CD4-positive, alpha-beta memory T cell (primary cell): ENCODE data around the gene B3GNT8. TPM values are rescaled to one million over a fixed set of nuclear protein-coding genes. Genes with fewer than 3 reads are reported as not detected.

Experiments used
- CTCF ChIA-PET: fragments of 350-600 bp; sonication (Branson Sonifier 250); formaldehyde crosslinking; loops from one replicate; lab custom pipeline; 2021; ENCODE audit warnings: inconsistent platforms; ENCODE audit not compliant: partially characterized antibody; lab: Charles Lee
- POLR2A ChIA-PET: fragments of 350-600 bp; sonication (Branson Sonifier 250); formaldehyde crosslinking; loops from one replicate; lab custom pipeline; 2021; ENCODE audit not compliant: partially characterized antibody; lab: Charles Lee
- DNase-seq, 5 donors: peaks; one replicate each; pipeline versions ENCODE4 v3.0.0 to v3.0.0-alpha.2; 2020 to 2022; ENCODE audit warnings: mixed read lengths in 1 of 5
- H3K27ac ChIP-seq: one replicate; pipeline ENCODE4 v1.7.0; 2013; ENCODE audit warnings: low read depth, low read length
- H3K27me3 ChIP-seq: 2 replicates; pipeline ENCODE4 v1.7.0; 2013; ENCODE audit warnings: mild to moderate bottlenecking, low read length, moderate library complexity; ENCODE audit not compliant: insufficient read depth
- H3K36me3 ChIP-seq: 2 replicates; pipeline ENCODE4 v1.7.0; 2013; ENCODE audit warnings: mild to moderate bottlenecking, low read length, moderate library complexity; ENCODE audit not compliant: insufficient read depth
- H3K4me1 ChIP-seq: 2 replicates; pipeline ENCODE4 v1.7.0; 2013; ENCODE audit warnings: mild to moderate bottlenecking, low read length, moderate library complexity; ENCODE audit not compliant: insufficient read depth
- H3K4me3 ChIP-seq, 2 donors: one replicate each; pipeline ENCODE4 v1.7.0; 2013; ENCODE audit warnings: low read length in 2 of 2, mild to moderate bottlenecking in 1 of 2
- H3K9me3 ChIP-seq, 2 donors: one replicate each; pipeline ENCODE4 v1.7.0; 2013; ENCODE audit warnings: low read length in 2 of 2, control low read depth in 1 of 2; ENCODE audit not compliant: control insufficient read depth in 1 of 2
- H3K27ac Mint-ChIP-seq, 7 donors: one replicate each; pipeline ENCODE4 v1.8.0; 2020 to 2021; ENCODE audit warnings: mixed read lengths in 7 of 7, mild to moderate bottlenecking in 6 of 7, inconsistent platforms in 3 of 7, moderate library complexity in 3 of 7
- H3K27me3 Mint-ChIP-seq, 2 donors: one replicate each; pipeline ENCODE4 v1.8.0; 2020 to 2021; ENCODE audit warnings: mixed read lengths in 2 of 2
- H3K36me3 Mint-ChIP-seq, 2 donors: one replicate each; pipeline ENCODE4 v1.8.0; 2020 to 2021; ENCODE audit warnings: mixed read lengths in 2 of 2, inconsistent platforms in 1 of 2, mild to moderate bottlenecking in 1 of 2
- H3K4me1 Mint-ChIP-seq, 4 donors: one replicate each; pipeline ENCODE4 v1.8.0; 2020 to 2021; ENCODE audit warnings: mixed read lengths in 4 of 4, mild to moderate bottlenecking in 1 of 4
- H3K4me3 Mint-ChIP-seq, 8 donors: one replicate each; pipeline ENCODE4 v1.8.0; 2020 to 2021; ENCODE audit warnings: mixed read lengths in 8 of 8, mild to moderate bottlenecking in 7 of 8, moderate library complexity in 6 of 8, inconsistent platforms in 3 of 8
- H3K9me3 Mint-ChIP-seq, 8 donors: one replicate each; pipeline ENCODE4 v1.8.0; 2020 to 2021; ENCODE audit warnings: mixed read lengths in 8 of 8, mild to moderate bottlenecking in 5 of 8, inconsistent platforms in 3 of 8, moderate library complexity in 1 of 8
- intact Hi-C: fragments of 100-400 bp; cut with micrococcal nuclease; formaldehyde crosslinking; loops from one replicate; pipeline ENCODE4 v1.15.1; 2023
- polyA plus RNA-seq, 2 donors: library from polyadenylated mRNA; unstranded; fragments of 300-500 nt; fragmentation: Illumina TruSeq; gene quantifications; one replicate each; pipeline ENCODE4 v1.2.3, GENCODE V29; 2021
- total RNA-seq, 2 experiments: library from RNA; stranded (reverse); gene quantifications; one replicate each; pipeline ENCODE4 v1.2.3, GENCODE V29; 2021

The B3GNT8 gene
- total and polyA plus RNA-seq, 4 experiments from 2014 or later: 0.64 to 7.1 (median 3.0) TPM

- CTCF ChIA-PET: no interaction called here
- Mint-ChIP-seq H3K27me3 (no peaks in the 10 kb centered on the region), H3K9me3 (no peaks in the 10 kb centered on the region), H3K27ac (peak overlapping the region in 2 of 7 donors; percentile 22 to 63), H3K4me1 (peaks cover 0 to 2% (median under 1%) of the 10 kb centered on the region in 4 donors), H3K4me3 (no peak overlapping the region), H3K36me3 (peaks cover 30 to 61% of the 10 kb centered on the region in 2 donors)
- DNase-seq: no peak
- H3K27ac ChIP-seq: no peak overlapping the region
- peaks cover 76% of the 10 kb centered on the region for H3K36me3 ChIP-seq
- H3K4me3 ChIP-seq: no peak overlapping the region
- intact Hi-C loops: no loop called here
- no peaks in the 10 kb centered on the region for H3K9me3 ChIP-seq
- no peaks in the 10 kb centered on the region for H3K27me3 ChIP-seq
- no peaks in the 10 kb centered on the region for H3K4me1 ChIP-seq
- POLR2A ChIA-PET: interaction anchor here (0.6 kb wide), 1 partner anchor 77 kb away, joined by 3 read pairs; no protein-coding TSS in a partner anchor
Measured at GRCh38 chr19:41416194-41416674, 10.9 kb downstream of the B3GNT8 start.

- Histone ChIP-seq H3K36me3 (peaks cover 73% of the 10 kb centered on the region), H3K9me3 (no peaks in the 10 kb centered on the region), H3K27ac (no peak overlapping the region), H3K27me3 (no peaks in the 10 kb centered on the region), H3K4me3 (no peak overlapping the region), H3K4me1 (peaks cover under 1% of the 10 kb centered on the region)
- Mint-ChIP-seq H3K27me3 (no peaks in the 10 kb centered on the region), H3K4me1 (peaks cover under 1 to 2% (median under 1%) of the 10 kb centered on the region in 4 donors), H3K36me3 (peaks cover 34 to 56% of the 10 kb centered on the region in 2 donors), H3K27ac (no peak overlapping the region), H3K4me3 (no peak overlapping the region), H3K9me3 (no peaks in the 10 kb centered on the region)
- POLR2A ChIA-PET: no interaction called here
- intact Hi-C loops: no loop called here
- DNase-seq: no peak
- CTCF ChIA-PET: no interaction called here
Measured at GRCh38 chr19:41415154-41415571, 12.0 kb downstream of the B3GNT8 start.

GRCh38 chr19:41414461-41414860 lies 12.7 kb downstream of the B3GNT8 start:
- Mint-ChIP-seq H3K9me3 (no peaks in the 10 kb centered on the region), H3K27me3 (no peaks in the 10 kb centered on the region), H3K4me1 (peaks cover 5 to 8% (median 6%) of the 10 kb centered on the region in 4 donors), H3K27ac (no peak overlapping the region), H3K36me3 (peaks cover 29 to 55% of the 10 kb centered on the region in 2 donors), H3K4me3 (no peak overlapping the region)
- H3K27me3 ChIP-seq: no peaks in the 10 kb centered on the region
- no peak overlapping the region for H3K27ac ChIP-seq
- no peak for DNase-seq
- POLR2A ChIA-PET: no interaction called here
- H3K4me1 ChIP-seq: peaks cover 4% of the 10 kb centered on the region
- peaks cover 69% of the 10 kb centered on the region for H3K36me3 ChIP-seq
- no peak overlapping the region for H3K4me3 ChIP-seq
- intact Hi-C loops: no loop called here
- CTCF ChIA-PET: no interaction called here
- H3K9me3 ChIP-seq: no peaks in the 10 kb centered on the region

GRCh38 chr19:41413947-41414346 lies 13.2 kb downstream of the B3GNT8 start:
- ChIA-PET CTCF (no interaction called here), POLR2A (no interaction called here)
- Mint-ChIP-seq H3K4me3 (no peak overlapping the region), H3K4me1 (peaks cover 6 to 13% (median 10%) of the 10 kb centered on the region in 4 donors), H3K36me3 (peaks cover 26 to 54% of the 10 kb centered on the region in 2 donors), H3K27ac (no peak overlapping the region), H3K27me3 (no peaks in the 10 kb centered on the region), H3K9me3 (no peaks in the 10 kb centered on the region)
- Histone ChIP-seq H3K9me3 (no peaks in the 10 kb centered on the region), H3K4me3 (no peak overlapping the region), H3K36me3 (peaks cover 65% of the 10 kb centered on the region), H3K4me1 (peaks cover 4% of the 10 kb centered on the region), H3K27ac (no peak overlapping the region), H3K27me3 (no peaks in the 10 kb centered on the region)
- intact Hi-C loops: no loop called here
- DNase-seq: no peak

GRCh38 chr19:41412953-41413352 lies 14.2 kb downstream of the B3GNT8 start:
- ChIA-PET POLR2A (interaction anchor here (1.4 kb wide), 1 partner anchor 135 kb away, joined by 3 read pairs; no protein-coding TSS in a partner anchor), CTCF (no interaction called here)
- H3K4me3 Mint-ChIP-seq: no peak overlapping the region
- H3K9me3 Mint-ChIP-seq: no peaks in the 10 kb centered on the region
- H3K4me1 Mint-ChIP-seq: peaks cover 6 to 14% (median 10%) of the 10 kb centered on the region in 4 donors
- H3K9me3 ChIP-seq: no peaks in the 10 kb centered on the region
- no peak overlapping the region for H3K27ac ChIP-seq
- intact Hi-C loops: no loop called here
- no peak for DNase-seq
- H3K36me3 ChIP-seq: peaks cover 56% of the 10 kb centered on the region
- peak overlapping the region in 1 of 7 donors; percentile 14 for H3K27ac Mint-ChIP-seq
- no peaks in the 10 kb centered on the region for H3K27me3 Mint-ChIP-seq
- no peak overlapping the region for H3K4me3 ChIP-seq
- H3K4me1 ChIP-seq: peaks cover 4% of the 10 kb centered on the region
- peaks cover 21 to 45% of the 10 kb centered on the region in 2 donors for H3K36me3 Mint-ChIP-seq
- no peaks in the 10 kb centered on the region for H3K27me3 ChIP-seq

GRCh38 chr19:41411968-41412265 lies 15.3 kb downstream of the B3GNT8 start:
- intact Hi-C loops: no loop called here
- Mint-ChIP-seq H3K9me3 (no peaks in the 10 kb centered on the region), H3K36me3 (peaks cover 17 to 42% of the 10 kb centered on the region in 2 donors), H3K4me1 (peaks cover 7 to 20% (median 13%) of the 10 kb centered on the region in 4 donors), H3K4me3 (no peak overlapping the region), H3K27ac (peak overlapping the region in 1 of 7 donors; percentile 84), H3K27me3 (no peaks in the 10 kb centered on the region)
- Histone ChIP-seq H3K27ac (no peak overlapping the region), H3K4me3 (no peak overlapping the region), H3K36me3 (peaks cover 49% of the 10 kb centered on the region), H3K4me1 (peaks cover 4% of the 10 kb centered on the region), H3K27me3 (no peaks in the 10 kb centered on the region), H3K9me3 (no peaks in the 10 kb centered on the region)
- DNase-seq: no peak
- POLR2A ChIA-PET: interaction anchor here (1.4 kb wide), 1 partner anchor 136 kb away, joined by 3 read pairs; no protein-coding TSS in a partner anchor
- CTCF ChIA-PET: no interaction called here

- no peaks in the 10 kb centered on the region for H3K9me3 Mint-ChIP-seq
- Histone ChIP-seq H3K4me1 (peaks cover 4% of the 10 kb centered on the region), H3K36me3 (peaks cover 43% of the 10 kb centered on the region), H3K9me3 (no peaks in the 10 kb centered on the region), H3K27me3 (no peaks in the 10 kb centered on the region), H3K4me3 (no peak overlapping the region), H3K27ac (no peak overlapping the region)
- ChIA-PET CTCF (no interaction called here), POLR2A (interaction anchor here (1.4 kb wide), 1 partner anchor 137 kb away, joined by 3 read pairs; no protein-coding TSS in a partner anchor)
- H3K27me3 Mint-ChIP-seq: no peaks in the 10 kb centered on the region
- peak overlapping the region in 1 of 8 donors; percentile 36 for H3K4me3 Mint-ChIP-seq
- peaks cover 7 to 21% (median 15%) of the 10 kb centered on the region in 4 donors for H3K4me1 Mint-ChIP-seq
- peaks cover 17 to 42% of the 10 kb centered on the region in 2 donors for H3K36me3 Mint-ChIP-seq
- intact Hi-C loops: no loop called here
- no peak overlapping the region for H3K27ac Mint-ChIP-seq
- no peak for DNase-seq
Measured at GRCh38 chr19:41411100-41411967, 15.8 kb downstream of the B3GNT8 start.
